ENCODE measurements around the gene GNPTAB.
A peak's percentile ranks its signal among the peaks of the same experiment; 100 is the strongest.
"Not testable (repeated sequence)": the region's sequence is repeated elsewhere in the genome, so short reads cannot be mapped to it uniquely, and the experiment has no call there.

GNPTAB gene

DNA sequence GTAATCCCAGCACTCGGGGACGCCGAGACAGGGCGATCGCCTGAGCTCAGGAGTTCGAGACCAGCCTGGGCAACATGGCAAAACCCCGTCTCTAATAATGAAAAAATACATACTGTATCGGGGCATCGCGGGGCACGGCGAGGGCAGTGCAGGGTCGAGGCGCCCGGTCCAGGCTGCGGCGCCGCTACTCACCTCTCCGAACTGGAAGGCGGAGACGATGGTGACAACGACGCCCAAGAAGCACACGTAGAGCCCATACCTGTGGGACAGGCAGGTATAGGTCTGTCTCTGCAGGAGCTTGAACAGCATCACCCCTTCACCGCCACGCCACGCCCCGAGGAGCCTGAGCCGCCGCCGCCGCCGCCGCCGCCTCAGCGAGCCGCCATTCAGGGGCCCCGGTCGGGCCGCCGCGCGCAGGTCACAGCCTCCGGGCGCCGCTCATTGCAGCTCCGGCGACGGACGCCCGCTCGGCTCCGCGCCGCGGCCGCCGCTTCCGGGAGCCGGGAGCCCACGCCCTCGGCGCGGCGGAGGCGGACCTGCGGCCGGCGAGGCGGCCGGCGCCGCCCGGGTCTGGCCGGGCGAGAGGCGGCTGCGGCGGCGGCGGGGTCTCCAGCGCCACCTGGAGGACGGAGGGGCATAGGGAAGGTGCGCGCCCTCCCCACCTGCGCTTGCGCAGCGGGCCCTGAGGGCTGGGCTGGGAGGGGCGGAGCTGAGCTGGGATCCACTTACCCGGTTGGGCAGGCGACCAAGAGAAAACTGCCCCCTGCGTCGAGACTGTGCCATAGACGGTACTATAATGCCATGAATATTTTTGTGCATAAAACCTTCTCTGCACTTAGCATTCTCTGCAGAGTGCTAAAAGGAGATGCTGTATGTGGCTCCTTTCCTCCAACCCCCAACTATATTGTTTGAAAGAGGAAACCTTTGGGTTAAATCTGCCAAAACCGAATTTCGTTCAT lies at the start of gene GNPTAB:
GNPTAB (minus strand) TSS at position 593 of the 959 bp plus-strand sequence; CDS start at position 309, 284 bp downstream.
- peak; percentile 84 for DNase-seq

DNA sequence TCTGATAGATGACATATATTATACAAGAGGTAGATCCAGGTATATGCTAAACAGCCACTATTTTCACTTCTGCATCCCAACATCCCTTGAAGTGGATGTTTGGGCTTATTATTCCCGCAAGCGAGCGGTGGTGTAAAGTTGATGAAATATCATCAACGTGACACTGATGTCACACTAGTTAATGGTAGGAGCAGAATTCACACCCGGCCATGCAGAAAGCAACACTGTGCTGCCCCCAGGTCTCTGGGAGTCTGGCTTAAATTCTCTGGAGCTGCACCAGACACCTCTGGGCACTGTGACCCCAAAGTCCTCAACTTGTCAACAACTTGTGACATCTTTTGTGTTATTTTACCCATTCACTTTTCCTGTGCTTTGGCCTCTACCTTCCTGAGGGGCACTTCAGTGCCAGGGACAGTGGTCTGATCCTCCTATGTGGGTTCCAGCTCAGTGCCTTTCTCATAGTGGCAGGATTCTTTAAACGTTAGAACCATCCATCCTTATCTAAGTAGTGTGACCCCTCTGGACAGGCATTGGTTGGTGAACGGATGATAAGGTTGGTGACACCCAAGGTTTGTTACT lies 47.6 kb upstream of the GNPTAB start:
- DNase-seq, result no peak

DNA sequence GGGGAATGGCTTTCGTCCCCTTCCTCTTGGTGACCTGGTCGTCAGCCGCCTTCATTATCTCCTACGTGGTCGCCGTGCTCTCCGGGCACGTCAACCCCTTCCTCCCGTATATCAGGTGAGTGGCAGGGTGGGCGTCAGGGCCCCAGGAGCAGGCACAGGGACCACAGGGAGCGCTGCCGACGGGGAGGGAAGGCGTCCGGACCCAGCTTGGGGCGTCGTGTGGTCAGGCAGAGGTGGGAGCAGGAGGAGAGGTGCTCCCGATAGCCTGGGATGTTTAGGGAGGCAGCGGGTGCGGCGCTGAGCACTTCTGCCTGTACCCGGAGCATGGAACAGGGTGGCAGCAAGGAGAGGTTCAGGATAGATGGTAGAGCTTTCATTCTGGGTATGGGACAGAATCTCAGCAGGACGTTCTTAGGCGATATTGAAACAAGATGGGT lies 47.1 kb upstream of the GNPTAB start:
- DNase-seq, result no peak

GRCh38 chr12:101876861-101877805 lies 46.4 kb upstream of the GNPTAB start, which contains the start of gene DRAM1:
DRAM1 (plus strand) TSS chr12:101877580; CDS start chr12:101877790, 210 bp downstream.
- peak; percentile 49 to 50 for DNase-seq

DNA sequence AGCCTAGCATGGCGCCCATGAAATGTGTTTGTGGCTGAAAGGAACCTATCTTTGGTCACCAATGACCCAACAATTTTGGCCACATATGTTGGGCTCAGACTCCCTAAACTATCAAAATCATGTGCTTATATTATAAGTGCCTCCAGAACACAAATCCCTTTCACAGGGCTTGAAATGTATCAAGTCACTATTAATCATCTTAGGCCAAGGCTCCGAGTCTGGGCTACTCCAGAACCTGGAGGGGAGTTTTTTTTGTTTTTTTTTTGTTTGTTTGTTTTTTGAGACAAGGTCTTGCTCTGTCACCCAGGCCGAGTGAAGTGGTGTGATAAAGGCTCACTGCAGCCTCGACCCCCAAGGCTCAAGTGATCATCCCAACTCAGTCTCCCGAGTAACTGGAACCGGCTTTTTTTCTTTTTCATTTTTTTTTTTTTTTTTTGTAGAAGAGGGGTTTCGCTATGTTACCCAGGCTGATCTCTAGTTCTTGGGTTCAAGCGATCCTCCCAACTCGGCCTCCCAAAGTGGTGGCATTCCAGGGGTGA lies 45.6 kb upstream of the GNPTAB start:
- no peak for DNase-seq

GRCh38 chr12:101875162-101875561 lies 44.4 kb upstream of the GNPTAB start:
- no peak for DNase-seq

- no peak for DNase-seq
Observed at GRCh38 chr12:101870925-101871324, 40.2 kb upstream of the GNPTAB start.

- DNase-seq, result not testable (repeated sequence)
Observed at GRCh38 chr12:101867619-101868018, 36.9 kb upstream of the GNPTAB start.

GRCh38 chr12:101866615-101867373 lies 36.0 kb upstream of the GNPTAB start:
- DNase-seq, result no peak

DNA sequence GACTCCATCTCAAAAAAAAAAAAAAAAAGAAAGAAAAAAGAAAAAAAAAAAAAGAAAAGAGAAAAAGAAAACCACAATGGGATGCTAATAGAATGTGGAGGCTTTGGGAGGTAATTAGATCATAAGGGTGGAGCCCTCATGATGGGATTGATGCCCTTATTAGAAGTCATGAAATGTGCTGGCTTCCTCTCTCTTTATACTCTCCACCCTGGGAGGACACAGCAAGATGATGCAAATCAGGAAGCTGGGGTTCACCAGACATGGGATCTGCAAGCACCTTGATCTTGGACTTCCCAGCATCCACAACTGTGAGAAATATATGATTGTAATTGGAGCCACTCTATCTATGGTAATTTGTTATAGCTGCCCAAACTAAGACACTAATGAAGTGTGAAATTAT lies 33.2 kb upstream of the GNPTAB start:
- DNase-seq, result no peak

DNA sequence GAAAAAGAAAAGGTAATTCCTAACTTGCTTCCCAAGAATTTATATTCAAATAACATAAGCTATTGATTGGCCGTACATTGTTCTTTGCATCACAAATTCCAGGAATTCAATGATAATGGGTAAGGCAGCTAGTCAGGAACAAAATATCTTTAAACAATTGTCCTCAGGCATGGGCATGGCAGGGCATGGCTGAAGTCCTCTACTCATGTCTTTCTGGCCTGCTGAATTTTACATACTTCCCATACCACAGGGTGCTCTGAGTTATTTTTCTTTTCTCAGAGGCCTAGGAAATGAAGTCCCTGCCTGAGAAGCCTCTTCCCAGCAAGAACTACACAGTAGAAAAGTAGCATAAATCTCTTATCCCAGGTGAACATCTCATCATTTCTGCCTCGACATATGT lies 31.5 kb upstream of the GNPTAB start:
- no peak for DNase-seq

DNA sequence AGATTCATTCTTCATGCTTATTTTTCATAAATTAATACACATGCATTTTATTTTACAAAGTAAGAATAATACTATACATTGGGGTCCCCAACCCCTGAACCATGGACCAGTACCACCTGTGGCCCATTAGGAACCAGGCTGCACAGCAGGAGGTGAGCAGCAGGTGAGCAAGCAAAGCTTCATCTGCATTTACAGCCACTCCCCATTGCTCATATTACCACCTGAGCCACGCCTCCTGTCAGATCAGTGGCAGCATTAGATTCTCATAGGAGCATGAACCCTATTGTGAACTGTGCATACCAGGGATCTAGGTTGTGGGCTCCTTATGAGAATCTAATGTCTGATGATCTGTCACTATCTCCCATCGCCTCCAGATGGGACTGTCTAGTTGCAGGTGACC lies 30.9 kb upstream of the GNPTAB start:
- DNase-seq, result not testable (repeated sequence)

DNA sequence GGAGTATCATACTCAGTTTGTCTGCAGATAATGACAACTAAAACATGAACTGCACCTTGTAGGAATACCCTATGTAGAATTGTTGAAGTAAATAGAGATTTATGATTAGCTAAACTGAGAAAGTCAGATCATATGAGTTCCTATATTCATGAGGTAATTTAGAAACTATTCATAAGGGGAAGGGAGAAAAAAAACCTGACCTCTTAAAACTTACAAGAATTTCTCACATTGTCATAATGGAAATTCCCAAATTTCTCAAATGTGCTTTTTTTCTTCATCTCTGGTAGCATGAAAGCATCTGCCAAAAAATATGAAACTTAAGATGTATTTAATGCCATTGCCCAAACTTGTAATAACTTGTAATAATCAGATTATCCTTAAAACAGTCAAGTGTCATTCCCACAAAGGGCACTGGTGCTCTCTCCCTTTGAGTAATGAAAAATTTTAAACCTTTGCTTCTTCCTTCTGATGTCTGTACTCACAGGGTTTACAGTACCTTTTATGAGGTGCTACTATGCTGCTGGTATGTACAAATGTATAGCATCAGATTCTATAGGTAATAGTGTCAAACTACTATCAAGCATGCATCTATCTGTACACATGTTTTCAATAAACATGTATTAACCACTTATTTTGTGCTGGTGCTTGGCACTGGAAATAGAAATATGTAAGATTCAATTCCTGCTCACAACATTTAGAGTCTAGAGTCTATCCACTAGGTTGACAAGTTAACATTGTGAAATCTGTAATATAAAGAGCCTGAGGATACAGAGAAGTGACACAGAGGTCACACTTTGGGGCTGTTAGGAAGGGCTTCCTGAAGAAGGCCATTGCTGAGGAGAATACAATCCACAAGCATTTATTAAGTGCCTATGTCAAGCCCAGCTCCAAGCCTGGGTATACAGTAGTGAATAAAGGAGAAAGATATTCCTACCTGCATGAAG lies 29.2 kb upstream of the GNPTAB start:
- DNase-seq, result no peak

DNA sequence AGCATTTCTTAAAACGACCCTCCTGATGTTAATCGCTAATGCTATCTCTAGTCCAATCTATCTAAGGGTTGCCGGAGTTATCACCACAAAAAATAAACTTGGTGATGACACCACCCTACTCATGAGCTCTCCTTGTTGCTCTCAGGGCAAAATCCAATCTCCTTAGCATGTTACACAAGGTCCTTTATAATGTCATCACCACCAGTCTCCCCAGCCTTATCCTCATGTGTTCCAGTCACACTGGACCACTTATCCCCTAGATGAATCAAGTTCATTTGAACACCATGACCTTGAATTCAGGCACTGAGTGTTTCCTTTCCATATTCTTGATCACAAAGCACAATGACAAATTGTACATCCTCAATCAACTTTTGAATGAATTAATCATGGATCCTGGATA lies 27.6 kb upstream of the GNPTAB start:
- DNase-seq, result no peak

- DNase-seq, result no peak
Observed at GRCh38 chr12:101857043-101857558, 26.3 kb upstream of the GNPTAB start.

DNA sequence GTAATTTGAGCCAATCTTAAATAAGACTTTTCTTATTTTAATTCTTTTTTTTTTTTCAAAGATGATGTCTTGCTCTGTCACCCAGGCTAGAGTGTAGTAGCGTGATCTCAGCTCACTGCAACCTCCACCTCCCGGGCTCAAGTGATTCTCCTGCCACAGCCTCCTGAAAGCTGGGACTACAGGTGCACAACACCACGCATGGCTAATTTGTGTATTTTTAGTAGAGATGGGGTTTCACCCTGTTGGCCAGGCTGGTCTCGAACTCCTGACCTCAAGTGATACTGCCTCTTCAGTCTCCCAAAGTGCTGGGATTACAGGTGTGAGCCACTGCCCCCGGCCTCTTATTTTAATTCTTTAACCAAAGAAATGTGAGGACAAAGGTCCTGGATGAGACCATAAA lies 25.9 kb upstream of the GNPTAB start:
- not testable (repeated sequence) for DNase-seq

DNA sequence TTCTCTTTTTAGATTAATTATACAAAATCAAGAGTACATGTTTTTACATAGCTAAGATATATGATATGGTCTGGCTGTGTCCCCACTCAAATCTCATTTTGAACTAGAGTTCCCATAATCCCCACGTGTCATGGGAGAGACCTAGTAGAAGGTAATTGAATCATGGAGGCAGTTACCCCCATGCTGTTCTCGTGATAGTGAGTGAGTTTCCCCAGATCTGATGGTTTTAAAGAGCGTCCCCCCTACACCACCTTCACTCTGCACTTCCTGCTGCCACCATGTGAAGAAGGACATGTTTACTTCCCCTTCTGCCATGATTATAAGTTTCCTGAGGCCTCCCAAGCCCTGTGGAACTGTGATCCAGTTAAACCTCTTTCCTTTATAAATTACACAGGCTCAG lies 25.2 kb upstream of the GNPTAB start:
- DNase-seq, result no peak

- no peak for DNase-seq
Observed at GRCh38 chr12:101855364-101855884, 24.7 kb upstream of the GNPTAB start.

DNA sequence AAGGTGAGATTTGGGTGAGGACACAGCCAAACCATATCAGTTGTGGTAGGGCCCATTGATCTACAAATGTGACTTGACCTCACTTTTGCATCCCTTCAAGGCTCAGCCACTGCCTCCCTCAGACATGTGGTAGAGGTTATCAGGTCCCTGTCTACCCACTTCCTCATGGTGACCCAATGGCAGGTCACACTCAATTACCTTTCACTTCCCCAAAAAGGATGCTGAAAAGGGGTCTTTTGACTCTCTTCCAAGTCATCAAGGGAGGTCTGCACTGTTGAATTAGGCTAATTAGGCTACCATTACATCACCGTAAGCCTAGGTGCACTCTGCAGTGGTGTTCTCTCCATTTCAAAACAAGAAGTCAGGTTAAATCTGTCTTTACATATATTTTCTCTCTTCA lies 24.0 kb upstream of the GNPTAB start:
- DNase-seq, result no peak

DNA sequence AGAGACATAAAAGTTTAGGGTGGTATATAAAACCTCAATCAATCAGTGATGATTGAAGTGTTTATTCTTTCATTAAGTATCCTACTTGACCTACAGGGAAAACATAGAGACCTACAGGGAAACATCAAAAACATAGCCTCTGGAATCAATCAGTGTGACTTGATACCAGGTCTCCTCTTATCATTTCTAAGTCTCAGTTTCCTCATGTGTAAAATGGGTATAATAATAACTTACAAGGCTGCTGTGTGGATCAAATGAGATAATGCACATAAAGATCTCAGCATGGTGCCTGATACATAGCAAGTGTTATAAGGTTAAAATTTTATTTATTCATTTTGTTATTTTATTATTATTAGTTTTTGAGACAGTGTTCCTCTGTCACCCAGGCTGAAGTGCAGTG lies 22.2 kb upstream of the GNPTAB start:
- no peak for DNase-seq

Data from NCI-H1930 (cell line).